A673 (cell line): ENCODE results near the gene ARFIP1. TPM values are rescaled to one million over a fixed set of nuclear protein-coding genes. Genes with fewer than 3 reads are reported as not detected.

Experiments used
- BruUV-seq: library from RNA; stranded (reverse); fragments of 400-500 nt; replicated peaks from 2 replicates; lab custom pipeline; 2021; lab: Mats Ljungman, UMichigan
- CTCF ChIA-PET: fragments of 300-600 bp; sonication (Branson Sonifier 250); formaldehyde crosslinking; loops from one replicate; lab custom pipeline; 2022; ENCODE audit warnings: antibody characterized with exemption; lab: Charles Lee
- POLR2A ChIA-PET: fragments of 300-600 bp; sonication (Branson Sonifier 250); formaldehyde crosslinking; loops from one replicate; lab custom pipeline; 2022; ENCODE audit warnings: antibody characterized with exemption; ENCODE audit not compliant: low non-redundant PET; lab: Charles Lee
- DNase-seq: peaks from one replicate; pipeline ENCODE4 v3.0.0-alpha.2; 2015; ENCODE audit warnings: low spot score
- H3K27ac ChIP-seq: fragments of 200-600 bp; sonication (generic); 2 replicates; pipeline ENCODE4 v1.5.1; 2016; ENCODE audit warnings: mixed run types, low read depth, mild to moderate bottlenecking, mixed read lengths, antibody characterized with exemption, low read length; ENCODE audit not compliant: poor library complexity, severe bottlenecking
- H3K27me3 ChIP-seq: fragments of 200-600 bp; sonication (generic); replicated peaks from 2 replicates; pipeline ENCODE4 v1.6.1; 2017; ENCODE audit warnings: mixed run types, low read depth, mild to moderate bottlenecking, mixed read lengths, antibody characterized with exemption, low read length; ENCODE audit not compliant: insufficient read depth, poor library complexity
- H3K36me3 ChIP-seq: fragments of 200-600 bp; sonication (generic); 2 replicates; pipeline ENCODE4 v1.6.1; 2016; ENCODE audit warnings: mixed run types, mild to moderate bottlenecking, mixed read lengths, antibody characterized with exemption, low read length; ENCODE audit not compliant: insufficient read depth, poor library complexity, severe bottlenecking
- H3K4me1 ChIP-seq: fragments of 200-600 bp; sonication (generic); 2 replicates; pipeline ENCODE4 v1.6.1; 2017; ENCODE audit warnings: mixed run types, mild to moderate bottlenecking, mixed read lengths, antibody characterized with exemption, low read length; ENCODE audit not compliant: insufficient read depth, poor library complexity, severe bottlenecking
- H3K4me3 ChIP-seq: fragments of 200-600 bp; sonication (generic); 2 replicates; pipeline ENCODE4 v1.5.1; 2016; ENCODE audit warnings: low read depth, mixed run types, mild to moderate bottlenecking, mixed read lengths, low read length; ENCODE audit not compliant: poor library complexity, severe bottlenecking
- H3K9me3 ChIP-seq: fragments of 200-600 bp; sonication (generic); 2 replicates; pipeline ENCODE4 v1.6.1; 2016; ENCODE audit warnings: mixed run types, low read depth, mild to moderate bottlenecking, mixed read lengths, antibody characterized with exemption, low read length; ENCODE audit not compliant: poor library complexity, severe bottlenecking
- EZH2 ChIP-seq: fragments of 200-600 bp; sonication (generic); IDR thresholded peaks from 2 replicates; pipeline ENCODE4 v1.6.1; 2017; ENCODE audit warnings: borderline replicate concordance, low read depth, mild to moderate bottlenecking, mixed read lengths, antibody characterized with exemption, low read length; ENCODE audit not compliant: poor library complexity, severe bottlenecking
- intact Hi-C: fragments of 100-400 bp; cut with micrococcal nuclease; formaldehyde crosslinking; loops from one replicate; pipeline ENCODE4 v1.10.0; 2022; ENCODE audit not compliant: unreplicated experiment
- total RNA-seq: library from RNA; stranded (reverse); gene quantifications from 2 replicates; pipeline ENCODE4 v1.2.3, GENCODE V29; 2021
- TF ChIP-seq, protein P1 (sequence below): fragments of 300-800, 200-600 bp; sonication (generic); conservative IDR thresholded peaks from 2 replicates; pipeline ENCODE4 v1.5.1; 2017; ENCODE audit warnings: low read depth, mild to moderate bottlenecking, antibody characterized with exemption, low read length, moderate library complexity, mixed read lengths

Gene ARFIP1
- total RNA-seq, 1 experiment from 2014 or later, result 30.4 TPM

DNA sequence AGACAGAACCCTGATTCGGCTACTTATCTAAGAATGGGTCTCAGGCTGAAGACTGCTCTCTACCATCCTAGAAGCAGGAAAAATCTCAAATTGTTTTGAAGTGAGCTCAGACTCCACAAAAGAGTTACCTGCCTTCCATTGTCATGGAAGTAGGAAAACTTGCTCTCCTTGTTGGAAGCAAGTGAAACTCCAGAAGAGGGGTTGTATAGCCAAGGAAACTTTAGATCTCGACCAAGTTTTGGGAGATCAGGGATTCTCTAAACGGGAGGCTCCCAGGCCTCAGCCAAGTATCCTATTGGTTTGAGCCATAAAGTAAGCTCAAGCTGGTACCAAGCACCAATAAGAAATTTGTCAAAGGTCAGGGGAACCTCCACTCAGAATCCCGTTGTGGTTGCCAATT, 147.2 kb downstream of the ARFIP1 start:
- TF ChIP-seq EZH2, result no peak
- no TSS peak for BruUV-seq
- CTCF ChIA-PET, result no interaction called here

DNA sequence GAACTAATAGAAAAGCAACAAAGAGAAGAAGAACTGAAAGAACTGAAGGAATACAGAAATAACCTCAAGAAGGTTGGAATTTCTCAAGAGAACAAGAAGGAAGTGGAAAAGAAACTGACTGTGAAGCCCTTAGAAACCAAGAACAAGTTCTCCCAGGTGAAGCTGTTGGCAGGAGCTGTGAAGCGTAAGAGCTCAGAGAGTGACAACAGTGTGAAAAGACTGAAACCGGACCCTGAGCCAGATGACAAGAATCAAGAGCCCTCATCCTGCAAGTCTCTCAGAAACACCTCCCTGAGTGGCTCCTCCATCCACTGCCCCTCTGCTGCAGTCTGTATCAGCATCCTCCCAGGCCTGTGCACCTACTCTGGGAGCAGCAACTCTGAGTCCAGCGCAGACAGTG, 148.0 kb downstream of the ARFIP1 start:
- intact Hi-C loops, result no loop called here
- Histone ChIP-seq H3K9me3 (no peaks in the 10 kb centered on the region), H3K27ac (no peak overlapping the region), H3K4me3 (no peak overlapping the region), H3K27me3 (no peaks in the 10 kb centered on the region), H3K36me3 (no peaks in the 10 kb centered on the region), H3K4me1 (no peaks in the 10 kb centered on the region)
- no TSS peak for BruUV-seq
- ChIA-PET CTCF (no interaction called here), POLR2A (no interaction called here)
- no peak for DNase-seq
- TF ChIP-seq EZH2, result no peak
- TF ChIP-seq, protein P1, sequence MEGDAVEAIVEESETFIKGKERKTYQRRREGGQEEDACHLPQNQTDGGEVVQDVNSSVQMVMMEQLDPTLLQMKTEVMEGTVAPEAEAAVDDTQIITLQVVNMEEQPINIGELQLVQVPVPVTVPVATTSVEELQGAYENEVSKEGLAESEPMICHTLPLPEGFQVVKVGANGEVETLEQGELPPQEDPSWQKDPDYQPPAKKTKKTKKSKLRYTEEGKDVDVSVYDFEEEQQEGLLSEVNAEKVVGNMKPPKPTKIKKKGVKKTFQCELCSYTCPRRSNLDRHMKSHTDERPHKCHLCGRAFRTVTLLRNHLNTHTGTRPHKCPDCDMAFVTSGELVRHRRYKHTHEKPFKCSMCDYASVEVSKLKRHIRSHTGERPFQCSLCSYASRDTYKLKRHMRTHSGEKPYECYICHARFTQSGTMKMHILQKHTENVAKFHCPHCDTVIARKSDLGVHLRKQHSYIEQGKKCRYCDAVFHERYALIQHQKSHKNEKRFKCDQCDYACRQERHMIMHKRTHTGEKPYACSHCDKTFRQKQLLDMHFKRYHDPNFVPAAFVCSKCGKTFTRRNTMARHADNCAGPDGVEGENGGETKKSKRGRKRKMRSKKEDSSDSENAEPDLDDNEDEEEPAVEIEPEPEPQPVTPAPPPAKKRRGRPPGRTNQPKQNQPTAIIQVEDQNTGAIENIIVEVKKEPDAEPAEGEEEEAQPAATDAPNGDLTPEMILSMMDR, result no peak

More for the DNA sequence above, 147.2 kb downstream of the ARFIP1 start:
- Histone ChIP-seq H3K9me3 (no peaks in the 10 kb centered on the region), H3K27me3 (no peaks in the 10 kb centered on the region), H3K27ac (no peak overlapping the region), H3K36me3 (no peaks in the 10 kb centered on the region), H3K4me1 (no peaks in the 10 kb centered on the region), H3K4me3 (no peak overlapping the region)
- POLR2A ChIA-PET, result no interaction called here
- intact Hi-C loops, result no loop called here
- no peak for DNase-seq

- Histone ChIP-seq H3K4me1 (no peaks in the 10 kb centered on the region), H3K36me3 (no peaks in the 10 kb centered on the region), H3K27ac (no peak overlapping the region), H3K27me3 (no peaks in the 10 kb centered on the region), H3K4me3 (no peak overlapping the region), H3K9me3 (no peaks in the 10 kb centered on the region)
- POLR2A ChIA-PET, result no interaction called here
- TF ChIP-seq, protein P1, result no peak
- no peak for TF ChIP-seq EZH2
- intact Hi-C loops, result no loop called here
- no TSS peak for BruUV-seq
- CTCF ChIA-PET, result no interaction called here
- no peak for DNase-seq
These were observed 148.5 kb downstream of the ARFIP1 start for GRCh38 chr4:152928286-152928685.

- Histone ChIP-seq H3K9me3 (no peaks in the 10 kb centered on the region), H3K36me3 (no peaks in the 10 kb centered on the region), H3K4me3 (no peak overlapping the region), H3K27me3 (peaks cover 3% of the 10 kb centered on the region), H3K27ac (no peak overlapping the region), H3K4me1 (no peaks in the 10 kb centered on the region)
- no peak for TF ChIP-seq EZH2
- TF ChIP-seq, protein P1, result no peak
- no TSS peak for BruUV-seq
- ChIA-PET CTCF (no interaction called here), POLR2A (no interaction called here)
- intact Hi-C loops, result no loop called here
- no peak for DNase-seq
These were observed 150.1 kb downstream of the ARFIP1 start for GRCh38 chr4:152929888-152930287.
